HUDEP-2 (cell line): ENCODE data around the gene JAKMIP3.

Source experiments
- DNase-seq, 76 experiments: peaks; one replicate each; lab custom pipeline; 2025; ENCODE audit not compliant: unreplicated experiment in 76 of 76; lab: John Stamatoyannopoulos, UW

JAKMIP3 gene

DNA sequence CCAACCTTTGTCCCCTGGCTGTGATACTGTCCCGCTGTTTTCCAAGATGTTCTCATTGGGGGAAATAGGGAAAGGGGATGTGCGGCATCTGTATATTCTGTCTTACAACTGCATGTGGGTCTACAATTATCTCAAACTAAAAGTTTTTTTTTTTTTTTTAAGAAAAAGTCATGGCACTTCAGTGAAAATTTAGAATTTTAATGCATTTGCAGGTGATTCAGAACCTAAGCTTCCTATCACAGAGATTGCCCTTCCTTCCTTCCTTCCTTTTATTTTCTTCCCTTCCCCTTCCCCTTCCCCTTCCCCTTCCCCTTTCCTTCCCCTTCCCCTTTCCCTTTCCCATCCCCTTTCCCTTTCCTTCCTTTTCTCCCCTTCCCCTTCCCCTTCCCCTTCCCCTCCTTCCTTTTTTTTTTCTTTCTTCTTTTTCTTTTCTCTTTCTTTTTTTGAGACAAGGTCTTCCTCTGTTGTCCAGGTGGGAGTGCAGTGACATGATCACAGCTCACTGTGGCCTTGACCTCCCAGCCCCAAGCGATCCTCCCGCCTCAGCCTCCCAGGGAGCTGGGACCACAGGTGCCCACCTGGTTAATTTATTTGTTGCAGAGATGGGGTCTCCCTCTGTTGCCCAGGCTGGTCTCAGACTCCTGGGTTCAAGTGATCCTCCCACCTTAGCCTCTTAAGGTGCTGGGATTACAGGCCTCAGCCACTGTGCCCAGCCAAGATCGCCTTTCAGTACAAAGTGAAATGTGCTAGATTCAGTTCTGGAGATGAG is 32.0 kb downstream of the JAKMIP3 start:
- DNase-seq = no peak

DNA sequence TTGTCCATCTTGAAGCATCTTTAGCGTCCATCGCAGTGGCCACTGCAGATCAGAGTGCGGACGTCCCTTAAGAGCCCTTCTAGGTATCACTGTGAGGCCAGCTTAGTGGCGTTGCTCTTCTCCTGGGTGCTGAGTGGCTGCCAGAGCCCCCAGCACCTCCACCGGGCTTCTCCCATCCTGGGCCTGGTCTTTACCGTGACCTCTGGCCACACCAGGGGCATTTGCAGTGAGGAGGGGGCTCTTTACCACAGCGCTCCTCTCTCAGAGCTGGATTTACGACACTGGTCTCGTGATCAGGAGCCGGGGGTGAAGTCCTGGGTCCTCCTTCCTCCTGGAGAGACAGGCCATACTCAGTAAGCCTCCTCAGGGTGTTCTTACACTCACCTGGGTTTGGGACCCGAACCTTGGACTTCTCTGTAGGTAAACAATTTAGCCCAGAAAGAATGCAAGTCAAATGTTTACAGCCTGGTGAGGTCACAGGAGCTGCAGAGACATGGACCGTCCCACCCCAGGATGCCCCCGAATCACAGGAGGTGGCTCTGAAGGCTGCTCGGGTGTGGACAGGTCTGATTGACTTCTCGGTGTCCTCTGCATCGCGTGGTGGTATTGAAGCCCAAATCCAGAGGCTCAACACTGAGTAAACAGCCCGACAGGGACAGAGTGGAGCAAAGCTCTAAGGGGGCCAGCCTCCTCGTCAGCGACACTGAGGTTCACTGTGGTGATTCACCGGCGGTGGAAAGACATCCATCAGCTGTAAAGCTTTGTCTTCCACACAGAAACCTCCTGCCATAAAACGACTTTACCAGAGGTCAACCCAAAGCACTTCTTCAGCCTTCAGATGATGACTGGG is 33.0 kb downstream of the JAKMIP3 start:
- no peak for DNase-seq

DNA sequence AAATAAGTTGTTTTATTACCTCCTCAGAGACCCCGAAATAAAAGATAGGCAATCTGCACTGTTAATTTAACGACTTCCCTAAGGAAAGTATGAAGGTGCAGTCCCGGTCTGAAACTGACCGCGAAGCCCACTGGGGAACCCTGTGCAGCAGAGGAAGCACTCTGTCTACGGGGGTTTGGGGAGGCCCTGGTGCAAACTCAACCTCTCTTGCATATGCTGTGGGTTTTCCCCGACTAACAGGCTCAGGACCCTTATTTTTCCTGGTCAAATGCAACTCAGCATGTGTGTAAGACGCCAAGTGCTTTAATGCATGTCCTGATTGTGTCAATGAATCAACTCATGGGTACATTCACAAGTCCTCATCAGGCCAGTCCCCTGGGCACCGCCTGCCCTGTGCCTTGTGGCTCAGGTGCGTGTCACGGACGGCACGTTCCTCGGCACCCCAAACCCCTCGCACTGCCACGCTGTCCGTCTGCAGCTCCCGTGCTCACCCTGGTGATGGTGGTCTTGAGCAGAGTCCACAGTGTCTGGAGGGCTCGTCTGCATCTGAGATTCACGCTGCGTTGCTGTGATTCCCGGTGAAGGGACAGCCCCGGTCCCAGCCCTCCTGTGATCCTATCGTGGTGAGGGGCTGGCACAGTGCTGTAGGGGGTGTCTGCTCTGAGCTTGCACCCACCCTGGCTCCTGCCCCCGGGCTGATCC is 33.8 kb downstream of the JAKMIP3 start:
- no peak for DNase-seq

DNA sequence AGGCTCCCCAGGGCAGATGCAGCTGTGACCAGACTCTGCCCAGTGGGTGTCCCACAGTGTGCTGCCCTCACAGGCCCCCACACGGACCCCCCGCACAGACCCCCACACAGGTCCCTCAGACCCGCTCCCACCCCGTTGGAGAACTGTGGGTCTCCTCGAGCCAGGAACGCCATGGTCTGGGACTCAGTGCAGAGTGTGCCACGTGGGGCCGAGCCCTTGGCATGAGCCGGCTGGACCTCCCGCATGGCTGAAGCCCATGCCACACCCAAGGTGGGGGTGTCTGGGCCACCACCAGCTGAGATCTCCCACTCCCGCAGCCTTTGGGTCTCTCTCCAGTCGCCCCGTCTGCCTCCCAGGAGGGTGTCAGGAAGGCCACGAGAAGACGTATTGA is 34.3 kb downstream of the JAKMIP3 start:
- no peak for DNase-seq

DNA sequence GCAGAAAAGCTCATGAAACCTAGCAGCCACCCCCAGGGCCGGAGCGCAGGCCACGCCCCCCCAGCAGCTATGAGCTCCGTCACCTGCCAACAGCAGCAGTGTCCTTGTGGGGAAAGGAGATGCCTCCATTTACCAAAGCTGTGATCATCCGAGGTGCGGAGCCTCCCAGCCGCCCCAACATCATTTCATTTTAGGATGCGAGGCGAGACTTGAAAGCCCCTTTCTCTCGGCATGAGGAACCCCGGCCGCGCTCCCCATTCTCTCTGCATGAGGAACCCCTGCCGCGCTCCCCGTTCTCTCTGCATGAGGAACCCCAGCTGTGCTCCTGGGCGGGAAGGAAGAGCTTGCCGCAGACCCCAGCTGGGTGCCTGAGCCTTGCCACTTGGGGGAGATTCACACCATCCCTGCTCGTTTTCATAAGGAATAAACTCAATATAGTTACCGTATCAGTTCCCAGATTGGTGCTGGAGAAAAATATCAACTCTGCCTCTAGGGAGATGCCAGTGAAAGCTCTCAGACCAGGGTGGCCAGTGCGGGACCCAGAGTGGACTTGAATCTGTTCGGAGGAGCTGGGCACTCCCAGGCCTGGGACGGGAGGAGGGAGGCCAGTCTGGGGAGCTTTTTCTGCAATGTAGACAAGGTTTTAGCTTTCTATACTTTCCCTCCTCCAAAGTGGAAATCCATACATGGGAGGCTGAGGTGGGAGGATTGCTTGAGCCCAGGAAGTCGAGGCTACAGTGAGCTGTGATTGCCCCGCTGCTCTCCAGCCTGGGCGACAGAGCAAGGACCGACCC is 35.0 kb downstream of the JAKMIP3 start:
- DNase-seq = no peak

DNA sequence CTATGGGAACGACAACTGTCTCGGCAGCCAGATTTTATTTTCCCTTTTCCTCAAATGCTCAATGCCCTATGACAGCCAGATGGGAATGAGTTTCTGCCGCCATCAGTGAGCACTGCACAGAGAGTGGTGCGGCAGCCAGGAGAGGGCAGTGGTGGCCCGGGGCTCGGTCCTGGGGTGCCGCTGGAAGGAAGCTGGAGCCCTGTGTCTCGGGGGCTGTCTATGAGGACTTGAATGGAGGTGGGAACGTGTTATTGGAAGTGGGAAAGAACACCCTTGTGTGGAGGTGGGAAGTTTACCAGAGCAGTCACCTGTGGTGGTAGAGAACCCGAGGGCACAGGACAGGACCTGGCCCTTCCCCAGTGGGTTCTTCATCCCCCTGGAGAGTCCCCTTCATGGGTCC is 35.8 kb downstream of the JAKMIP3 start:
- DNase-seq = no peak

DNA sequence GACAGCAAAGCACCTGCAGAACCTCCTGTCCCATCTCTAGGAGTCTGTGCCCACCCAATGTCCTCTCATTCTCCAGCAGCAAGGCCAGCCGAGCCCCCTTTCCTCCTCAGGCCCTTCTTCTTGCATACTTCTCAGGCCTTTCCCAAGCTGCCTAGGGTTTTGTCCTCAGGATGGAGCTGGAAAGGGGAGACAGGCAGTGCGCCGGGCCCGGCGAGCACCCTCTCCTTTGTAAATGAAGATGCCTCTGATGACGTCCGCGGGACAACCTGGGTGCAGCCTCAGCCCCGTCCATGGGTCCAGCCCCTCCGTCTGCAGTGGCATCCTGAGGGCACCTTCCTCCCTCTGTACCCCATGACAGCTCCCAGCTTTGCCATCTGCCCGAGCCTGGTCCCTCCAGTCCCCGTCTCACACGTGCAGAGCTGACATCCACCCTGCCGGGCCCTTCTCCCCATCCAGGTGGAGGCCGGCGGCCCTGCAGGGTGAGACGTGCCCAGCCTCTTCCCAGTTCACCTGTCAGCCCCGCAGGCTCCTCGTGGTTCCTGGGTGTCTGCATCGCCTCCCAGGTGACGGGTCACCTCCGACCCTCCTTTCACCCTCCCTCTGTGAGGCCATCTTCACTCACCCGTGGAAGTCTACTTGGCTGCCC is 36.4 kb downstream of the JAKMIP3 start:
- DNase-seq = no peak

DNA sequence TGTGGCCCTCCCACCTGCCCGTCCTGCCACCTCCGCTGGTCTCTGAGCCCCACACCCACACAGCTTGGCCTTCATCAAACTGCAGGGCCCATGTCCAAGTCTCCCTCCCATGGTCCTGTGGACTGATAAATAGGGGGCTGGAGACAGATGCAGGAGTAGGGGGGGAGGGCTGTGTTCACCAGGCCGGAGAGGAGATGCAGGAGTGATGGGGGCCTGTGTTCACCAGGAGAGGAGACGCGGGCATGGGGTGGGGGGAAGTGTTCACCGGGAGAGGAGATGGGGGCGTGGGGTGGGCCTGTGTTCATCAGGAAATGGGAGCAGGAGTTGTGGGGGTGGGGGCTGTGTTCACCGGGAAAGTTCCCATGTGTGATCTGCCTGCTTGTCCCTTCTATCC is 37.0 kb downstream of the JAKMIP3 start:
- no peak for DNase-seq

DNA sequence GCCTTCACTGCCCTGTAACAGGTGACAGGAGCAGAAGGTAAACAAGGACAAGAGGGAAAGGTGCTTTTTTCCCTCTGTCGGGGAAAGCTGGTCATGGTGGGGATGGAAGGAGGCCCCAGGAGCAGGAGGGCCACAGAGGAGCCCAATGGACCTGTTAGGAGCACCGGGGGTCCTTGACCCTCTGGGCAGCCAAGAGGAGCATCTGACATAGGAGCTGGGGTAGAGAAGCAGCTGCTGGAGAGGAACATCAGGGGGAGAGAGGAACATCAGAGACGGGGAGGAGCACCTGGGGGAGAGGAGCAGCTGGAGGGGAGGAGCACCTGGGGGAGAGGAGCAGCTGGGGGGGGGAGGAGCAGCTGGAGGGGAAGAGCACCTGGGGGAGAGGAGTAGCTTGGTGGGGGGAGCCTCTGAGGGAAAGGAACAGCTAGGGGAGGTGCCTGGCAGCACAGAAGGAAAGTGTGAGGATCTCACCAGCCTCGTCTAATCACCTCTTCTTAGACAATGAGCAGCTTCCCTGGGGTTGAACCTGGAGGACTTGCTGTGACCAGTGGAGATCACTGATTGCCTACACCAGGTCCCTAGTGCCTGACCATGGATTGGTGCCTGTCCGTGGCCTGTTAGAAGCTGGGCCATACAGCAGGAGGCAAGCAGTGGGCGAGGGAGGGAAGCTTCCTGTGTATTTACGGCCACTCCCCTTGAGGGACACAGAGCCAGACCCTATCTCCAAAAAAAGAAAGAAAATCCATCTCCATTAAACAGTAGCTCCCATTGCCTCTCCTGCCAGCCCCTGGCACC is 37.6 kb downstream of the JAKMIP3 start:
- no peak for DNase-seq

DNA sequence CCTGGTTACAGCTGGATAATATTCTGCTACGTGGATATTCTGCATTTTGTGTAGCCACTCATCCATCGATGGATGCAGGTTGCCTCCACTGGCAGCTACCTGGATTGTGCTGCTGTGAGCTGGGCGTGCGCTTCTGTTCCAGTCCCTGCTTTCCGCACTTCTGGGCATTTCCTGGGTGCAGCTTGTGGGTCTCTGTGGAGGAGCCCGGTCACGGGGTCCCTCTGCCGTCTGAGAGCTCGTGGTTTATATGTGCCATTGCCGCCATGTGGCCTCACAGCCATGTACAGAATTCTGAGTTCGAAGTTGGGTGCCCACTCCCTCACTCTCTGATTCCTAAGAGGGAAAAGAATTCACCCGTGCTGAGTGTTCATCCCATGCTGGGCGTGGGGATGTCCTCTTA is 38.3 kb downstream of the JAKMIP3 start:
- DNase-seq = no peak

DNA sequence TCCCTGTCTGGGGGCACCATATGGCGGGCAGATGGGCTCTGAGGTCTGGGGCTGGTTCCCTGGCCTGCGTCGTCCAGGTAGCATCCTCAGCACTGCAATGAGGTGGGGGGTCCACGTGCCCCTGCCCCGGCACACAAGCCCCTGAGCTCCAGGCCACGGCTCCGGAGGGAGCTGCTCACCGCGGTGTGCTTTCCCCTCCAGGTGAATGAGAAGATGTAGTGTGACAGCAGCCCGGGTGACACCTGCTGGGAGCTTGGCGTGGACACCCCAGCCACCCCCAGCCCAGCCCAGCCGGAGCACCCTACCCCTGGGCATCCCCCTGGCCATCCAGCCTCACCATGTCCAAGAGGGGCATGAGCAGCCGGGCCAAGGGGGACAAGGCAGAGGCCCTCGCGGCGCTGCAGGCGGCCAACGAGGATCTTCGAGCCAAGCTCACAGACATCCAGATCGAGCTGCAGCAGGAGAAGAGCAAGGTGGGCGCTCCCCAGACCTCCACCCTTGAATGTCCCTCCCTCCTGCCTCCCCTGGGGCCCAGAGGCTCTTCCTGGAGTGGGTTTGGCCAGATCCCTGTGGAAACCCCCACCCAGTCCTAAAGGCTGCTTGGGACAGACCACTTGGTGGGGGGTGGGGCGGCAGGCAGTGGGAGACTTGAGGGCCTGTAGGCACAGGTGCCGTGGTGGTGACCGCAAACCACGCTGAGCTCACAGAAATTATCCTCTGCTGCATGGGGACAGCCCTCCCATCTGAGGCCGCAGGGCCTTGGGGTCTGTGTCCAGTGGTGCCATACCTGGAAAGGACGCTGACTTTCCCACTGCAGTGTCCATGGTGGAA is 38.9 kb downstream of the JAKMIP3 start:
- DNase-seq = no peak

DNA sequence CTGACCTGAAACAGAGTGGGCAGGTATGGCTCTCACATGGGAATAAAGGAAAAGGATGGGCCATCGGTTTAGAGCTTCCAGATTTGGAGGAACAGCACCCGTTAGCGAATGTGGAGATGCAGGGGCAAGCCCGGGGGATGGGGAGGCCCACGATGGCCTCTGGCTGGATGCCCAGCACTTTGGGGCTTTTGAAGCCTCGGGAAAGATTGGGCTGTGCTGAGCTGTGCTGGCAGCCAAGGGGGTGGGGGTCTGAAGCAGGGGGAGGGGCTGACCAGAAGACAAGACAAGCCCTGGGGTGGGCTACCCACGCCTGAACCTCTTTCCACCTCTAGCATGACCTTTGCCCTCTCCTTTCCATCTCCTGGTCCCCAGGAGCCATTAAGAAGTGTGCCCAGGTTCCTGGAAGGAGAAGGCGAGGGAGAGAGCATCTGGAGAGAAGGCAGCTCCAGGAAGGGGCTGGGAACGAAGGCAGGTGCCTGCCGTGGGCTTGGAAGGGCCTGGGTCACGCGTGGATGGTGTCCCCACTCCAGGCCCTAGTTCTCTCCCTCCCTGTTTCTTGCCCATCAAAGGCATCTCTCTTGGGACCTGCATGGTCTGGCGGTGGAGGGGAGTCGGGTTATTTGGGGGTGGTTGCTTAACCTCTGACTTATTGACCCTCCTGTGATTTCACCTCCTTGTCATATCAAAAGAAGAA is 39.7 kb downstream of the JAKMIP3 start:
- DNase-seq = no peak

DNA sequence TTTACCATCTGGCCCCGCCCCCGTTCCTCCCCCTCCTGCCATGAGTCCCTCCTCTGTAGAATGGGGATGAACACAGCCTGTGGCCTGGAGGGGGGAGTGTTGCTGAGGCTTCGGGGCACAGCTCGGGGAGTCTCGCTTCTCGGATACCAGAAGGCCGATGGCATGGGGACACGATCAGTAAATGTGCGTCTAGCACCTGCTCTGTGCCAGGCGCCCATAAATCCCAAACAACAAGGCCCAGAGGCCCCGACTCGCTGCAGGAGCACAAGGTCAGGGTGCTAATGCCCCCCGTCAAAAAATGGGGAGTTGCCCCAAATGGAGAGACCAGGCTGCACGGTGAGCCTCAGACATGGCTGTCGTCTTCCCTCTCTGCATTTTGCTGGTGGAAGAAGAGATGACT is 40.7 kb downstream of the JAKMIP3 start:
- no peak for DNase-seq

DNA sequence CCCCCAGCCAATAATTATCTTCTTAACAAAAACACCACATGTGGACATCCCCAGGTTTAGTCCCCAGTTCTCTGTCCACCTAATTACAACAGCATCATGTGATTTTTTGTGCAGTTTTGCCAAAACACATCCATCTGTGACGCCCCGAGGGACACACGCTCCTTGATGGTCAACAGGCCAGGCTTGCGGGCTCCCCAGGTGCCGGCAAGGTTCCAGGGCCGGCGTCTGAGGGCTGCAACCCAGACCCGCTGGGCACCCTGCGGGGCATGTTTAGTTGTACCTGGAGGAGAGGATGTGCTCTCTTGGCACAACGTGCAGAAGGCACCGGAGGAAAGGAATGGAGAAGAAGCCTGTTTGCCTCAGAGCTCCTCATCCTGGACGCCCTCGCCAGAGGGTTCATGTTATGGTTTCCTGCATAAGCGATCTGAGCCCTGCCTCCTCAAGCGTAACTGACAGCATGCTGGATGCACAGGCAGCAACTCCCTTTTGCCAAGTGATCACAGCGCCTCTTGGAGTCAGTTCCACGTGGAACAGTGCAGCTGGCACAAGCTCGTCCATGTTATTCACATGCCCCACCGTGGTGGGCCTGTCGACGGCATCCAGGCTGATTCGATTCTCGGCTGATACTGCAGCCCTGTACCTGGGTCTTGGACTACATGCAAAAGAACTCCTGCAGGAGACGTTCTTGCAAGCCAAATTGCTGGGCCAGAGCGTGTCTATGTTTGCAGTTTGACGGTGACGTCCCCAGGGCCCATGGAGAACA is 41.6 kb downstream of the JAKMIP3 start:
- DNase-seq = no peak

DNA sequence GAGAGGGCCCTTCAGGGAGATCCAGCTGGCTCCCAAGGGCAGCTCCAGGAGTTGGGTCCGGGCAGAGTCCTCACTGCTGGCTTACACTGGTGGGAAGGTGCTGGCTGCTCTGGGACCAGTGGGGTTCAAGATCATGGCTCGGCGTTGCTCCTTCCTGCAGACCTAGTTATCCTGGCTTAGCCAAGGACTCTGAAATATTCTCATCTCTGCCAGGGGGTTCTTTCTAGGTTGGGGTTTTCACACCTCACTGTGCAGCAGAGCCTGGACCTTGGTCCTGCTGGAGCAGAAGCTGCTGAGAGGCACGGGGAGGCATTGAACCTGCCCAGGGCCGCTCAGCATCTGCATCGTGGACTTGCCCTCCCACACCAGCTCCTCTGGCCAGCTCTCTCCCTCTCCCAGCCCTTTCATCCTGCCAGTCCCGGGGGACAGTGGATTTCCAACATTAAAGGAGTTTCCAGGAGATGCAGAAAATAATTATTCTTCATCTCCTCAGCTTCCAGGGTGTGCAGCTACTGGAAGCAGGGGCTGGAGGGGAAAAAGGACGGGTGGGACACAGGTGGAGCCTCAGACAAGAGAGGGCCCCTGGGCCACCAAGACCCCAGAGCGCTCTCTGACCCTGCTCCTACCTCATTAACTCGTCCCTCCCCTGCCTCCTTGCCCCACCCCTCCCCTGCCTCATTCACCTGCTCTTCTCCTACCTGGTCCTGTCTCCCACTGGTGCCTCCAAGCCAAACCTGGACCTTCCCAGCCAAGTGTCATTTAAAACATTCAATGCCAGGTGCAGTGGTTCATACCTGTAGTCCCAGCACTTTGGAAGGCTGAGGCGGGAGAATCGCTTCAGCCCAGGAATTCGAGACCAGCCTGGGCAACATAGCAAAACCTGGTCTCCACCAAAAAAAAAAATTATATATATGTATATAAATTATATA is 42.5 kb downstream of the JAKMIP3 start:
- DNase-seq = no peak
